Renal pelvis (tissue), 4 donors: ENCODE measurements around the gene UTS2R. TPM values are rescaled to one million over a fixed set of nuclear protein-coding genes. Genes with fewer than 3 reads are reported as not detected.
"Not testable (repeated sequence)": the region's sequence is repeated elsewhere in the genome, so short reads cannot be mapped to it uniquely, and the experiment has no call there.

Experiments used
- DNase-seq: peaks from one replicate; pipeline ENCODE4 v3.0.0-alpha.2; 2013
- polyA plus RNA-seq, 3 donors: library from polyadenylated mRNA; unstranded; fragments of 120-200 nt; gene quantifications; one replicate each; pipeline ENCODE4 v1.2.1, GENCODE V29; 2013; ENCODE audit not compliant: insufficient read length in 3 of 3

UTS2R gene
- polyA plus RNA-seq, 3 donors, result 0.71 to 0.91 (median 0.75) TPM

DNA sequence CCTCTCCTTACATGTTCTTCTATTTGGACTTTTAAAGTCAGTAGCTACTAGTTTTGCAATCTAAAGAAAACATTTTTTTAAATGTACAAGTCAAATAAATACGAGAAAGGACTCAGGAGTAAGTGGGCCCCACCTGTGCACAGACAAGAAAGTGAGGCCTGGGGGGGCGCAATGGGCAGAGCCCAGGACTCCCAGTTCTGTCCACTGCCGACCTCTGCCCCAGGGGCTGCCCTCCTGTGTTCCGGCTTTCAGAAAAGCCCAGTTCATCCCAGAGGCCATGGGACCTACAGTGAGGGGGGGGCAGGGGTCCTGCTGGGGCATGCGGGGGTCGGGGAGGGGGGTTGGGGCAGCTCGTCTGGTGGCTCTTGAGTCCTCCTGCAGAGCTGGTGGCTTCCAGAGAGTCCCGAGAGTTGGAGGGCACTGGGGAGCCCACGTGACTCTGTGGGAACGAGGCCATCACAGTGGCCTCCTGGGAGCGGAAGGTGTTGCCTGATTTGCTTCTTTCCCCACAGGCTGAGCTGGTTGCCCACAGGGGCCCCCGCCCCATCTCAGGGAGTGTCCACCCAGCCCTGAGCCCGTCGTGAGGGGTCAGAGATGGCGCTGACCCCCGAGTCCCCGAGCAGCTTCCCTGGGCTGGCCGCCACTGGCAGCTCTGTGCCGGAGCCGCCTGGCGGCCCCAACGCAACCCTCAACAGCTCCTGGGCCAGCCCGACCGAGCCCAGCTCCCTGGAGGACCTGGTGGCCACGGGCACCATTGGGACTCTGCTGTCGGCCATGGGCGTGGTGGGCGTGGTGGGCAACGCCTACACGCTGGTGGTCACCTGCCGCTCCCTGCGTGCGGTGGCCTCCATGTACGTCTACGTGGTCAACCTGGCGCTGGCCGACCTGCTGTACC, 2.4 kb downstream of the UTS2R start:
- no peak for DNase-seq

DNA sequence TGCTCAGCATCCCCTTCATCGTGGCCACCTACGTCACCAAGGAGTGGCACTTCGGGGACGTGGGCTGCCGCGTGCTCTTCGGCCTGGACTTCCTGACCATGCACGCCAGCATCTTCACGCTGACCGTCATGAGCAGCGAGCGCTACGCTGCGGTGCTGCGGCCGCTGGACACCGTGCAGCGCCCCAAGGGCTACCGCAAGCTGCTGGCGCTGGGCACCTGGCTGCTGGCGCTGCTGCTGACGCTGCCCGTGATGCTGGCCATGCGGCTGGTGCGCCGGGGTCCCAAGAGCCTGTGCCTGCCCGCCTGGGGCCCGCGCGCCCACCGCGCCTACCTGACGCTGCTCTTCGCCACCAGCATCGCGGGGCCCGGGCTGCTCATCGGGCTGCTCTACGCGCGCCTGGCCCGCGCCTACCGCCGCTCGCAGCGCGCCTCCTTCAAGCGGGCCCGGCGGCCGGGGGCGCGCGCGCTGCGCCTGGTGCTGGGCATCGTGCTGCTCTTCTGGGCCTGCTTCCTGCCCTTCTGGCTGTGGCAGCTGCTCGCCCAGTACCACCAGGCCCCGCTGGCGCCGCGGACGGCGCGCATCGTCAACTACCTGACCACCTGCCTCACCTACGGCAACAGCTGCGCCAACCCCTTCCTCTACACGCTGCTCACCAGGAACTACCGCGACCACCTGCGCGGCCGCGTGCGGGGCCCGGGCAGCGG, 3.2 kb downstream of the UTS2R start:
- no peak for DNase-seq

DNA sequence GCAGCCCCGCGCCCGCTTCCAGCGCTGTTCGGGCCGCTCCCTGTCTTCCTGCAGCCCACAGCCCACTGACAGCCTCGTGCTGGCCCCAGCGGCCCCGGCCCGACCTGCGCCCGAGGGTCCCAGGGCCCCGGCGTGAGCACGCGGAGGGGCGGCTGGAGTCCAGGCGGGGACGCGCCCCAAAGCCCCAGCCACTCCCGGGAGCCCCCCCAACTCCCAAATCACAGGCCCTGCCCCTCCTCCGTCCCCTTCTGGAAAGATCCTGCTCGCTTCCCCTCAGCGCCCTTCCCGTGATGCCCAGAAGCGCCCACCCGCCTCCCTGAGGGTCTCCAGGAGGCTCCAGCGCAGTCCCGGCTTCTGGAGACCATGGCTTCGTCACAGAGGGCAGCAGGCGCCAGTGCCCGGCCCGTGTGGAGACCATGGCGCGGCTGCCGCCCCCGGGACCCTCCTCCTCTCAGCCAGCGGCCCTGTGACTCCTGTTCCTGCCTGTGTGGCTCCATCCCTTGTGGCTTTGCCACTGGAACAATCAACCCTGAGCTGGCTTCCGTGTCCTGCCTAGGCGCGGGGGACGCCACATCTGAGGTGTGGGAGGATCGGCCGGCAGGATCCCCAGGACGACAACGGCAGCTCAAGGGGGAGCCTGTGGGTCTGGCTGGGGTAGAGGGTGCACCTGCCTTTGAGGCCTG, 3.9 kb downstream of the UTS2R start:
- DNase-seq, result no peak

DNA sequence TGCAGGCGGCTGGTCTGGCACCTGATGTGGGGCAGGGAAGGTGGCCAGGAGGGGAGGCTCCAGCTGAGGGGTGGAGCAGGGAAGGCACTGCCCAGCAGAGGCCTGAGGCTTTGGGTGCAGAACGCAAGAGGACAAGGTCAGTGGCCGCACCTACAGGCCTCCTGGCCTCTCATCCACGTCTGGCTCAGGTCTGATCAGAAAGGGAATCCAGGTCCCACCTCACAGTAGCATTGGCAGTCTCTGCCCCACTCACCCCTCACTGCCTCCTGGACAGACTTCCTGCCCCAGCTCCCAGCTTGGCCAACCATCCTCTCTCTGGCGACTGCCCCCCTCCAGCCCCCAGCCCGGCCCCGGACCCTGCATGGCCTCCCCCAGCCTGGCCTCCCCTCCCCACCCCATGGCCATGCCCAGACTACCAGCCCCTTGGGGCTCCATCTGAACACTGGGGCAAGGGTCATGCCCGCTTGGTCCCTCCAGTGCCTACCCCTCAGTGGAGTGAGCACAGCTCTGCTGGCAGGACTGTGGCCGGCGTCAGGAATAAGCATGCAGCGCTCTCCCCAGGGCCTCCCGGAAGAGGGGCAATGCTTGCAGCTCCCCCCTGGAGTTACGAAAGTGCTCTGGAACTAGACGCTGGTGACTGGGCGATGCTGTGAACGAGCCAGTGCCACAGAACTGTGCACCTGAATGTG, 4.6 kb downstream of the UTS2R start:
- no peak for DNase-seq

DNA sequence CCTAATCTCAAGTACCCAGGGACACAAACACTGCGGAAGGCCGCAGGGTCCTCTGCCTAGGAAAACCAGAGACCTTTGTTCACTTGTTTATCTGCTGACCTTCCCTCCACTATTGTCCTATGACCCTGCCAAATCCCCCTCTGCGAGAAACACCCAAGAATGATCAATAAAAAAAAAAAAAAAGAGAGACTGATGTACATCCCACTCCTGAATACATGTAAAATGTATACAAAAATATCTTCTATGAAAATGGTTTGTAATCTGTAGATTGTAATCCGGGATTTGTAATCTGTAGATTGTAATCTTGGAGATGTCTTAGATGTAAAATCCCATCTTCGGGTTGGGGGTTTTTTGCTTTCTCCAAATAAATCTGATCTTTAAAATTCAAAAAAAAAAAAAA, 5.7 kb downstream of the UTS2R start:
- not testable (repeated sequence) for DNase-seq

DNA sequence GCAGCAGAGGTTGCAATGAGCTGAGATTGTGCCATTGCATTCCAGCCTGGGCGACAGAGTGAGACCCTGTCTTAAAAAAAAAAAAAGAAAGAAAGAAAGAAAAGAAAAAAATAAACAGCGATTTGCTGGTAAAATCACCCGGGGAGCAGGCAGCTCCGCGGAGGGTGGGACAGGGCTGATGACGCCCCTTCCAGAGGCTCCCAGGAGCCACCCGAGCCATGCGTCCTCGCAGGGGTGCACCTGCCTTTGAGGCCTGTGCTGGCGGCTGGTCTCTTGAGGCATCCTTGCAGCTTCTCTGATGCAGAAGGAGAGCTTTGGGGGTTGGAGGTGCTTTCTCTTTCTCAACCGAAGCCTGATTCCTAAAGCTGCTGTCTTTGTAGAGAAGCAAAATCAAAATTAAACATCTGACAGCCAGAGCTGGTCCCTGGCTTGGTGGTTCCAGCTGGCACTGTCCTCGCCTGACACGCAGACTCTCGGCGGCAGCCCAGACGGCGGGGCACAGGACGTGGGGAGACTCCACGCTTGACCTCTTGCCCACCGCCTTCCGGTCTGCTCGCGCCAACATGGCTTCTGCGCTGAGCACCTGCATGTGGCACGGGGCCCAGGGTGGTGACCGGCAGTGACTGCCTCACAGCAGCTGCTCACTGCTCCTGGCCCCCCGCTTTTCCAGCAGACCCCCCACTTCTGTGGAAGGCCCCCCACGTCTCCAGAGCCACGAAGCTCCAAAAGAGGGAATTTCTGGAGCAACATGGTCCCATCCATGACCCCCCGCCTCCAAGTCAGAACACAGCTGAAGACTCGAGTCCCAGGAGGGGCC, 6.6 kb downstream of the UTS2R start:
- no peak for DNase-seq

DNA sequence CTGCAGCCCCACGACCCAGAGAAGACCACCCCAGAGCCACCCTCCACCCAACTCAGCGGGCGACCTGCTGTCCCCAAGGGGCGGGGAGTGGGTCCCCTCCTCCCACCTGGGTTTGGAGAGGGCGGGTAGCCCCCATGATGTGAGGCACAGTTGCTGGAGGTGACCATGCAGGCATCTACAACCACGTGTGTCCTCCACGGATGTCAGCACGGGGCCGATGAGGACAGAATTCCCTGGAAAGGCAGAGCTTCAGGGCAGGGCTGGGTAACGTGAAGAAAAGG, 7.1 kb downstream of the UTS2R start:
- no peak for DNase-seq

DNA sequence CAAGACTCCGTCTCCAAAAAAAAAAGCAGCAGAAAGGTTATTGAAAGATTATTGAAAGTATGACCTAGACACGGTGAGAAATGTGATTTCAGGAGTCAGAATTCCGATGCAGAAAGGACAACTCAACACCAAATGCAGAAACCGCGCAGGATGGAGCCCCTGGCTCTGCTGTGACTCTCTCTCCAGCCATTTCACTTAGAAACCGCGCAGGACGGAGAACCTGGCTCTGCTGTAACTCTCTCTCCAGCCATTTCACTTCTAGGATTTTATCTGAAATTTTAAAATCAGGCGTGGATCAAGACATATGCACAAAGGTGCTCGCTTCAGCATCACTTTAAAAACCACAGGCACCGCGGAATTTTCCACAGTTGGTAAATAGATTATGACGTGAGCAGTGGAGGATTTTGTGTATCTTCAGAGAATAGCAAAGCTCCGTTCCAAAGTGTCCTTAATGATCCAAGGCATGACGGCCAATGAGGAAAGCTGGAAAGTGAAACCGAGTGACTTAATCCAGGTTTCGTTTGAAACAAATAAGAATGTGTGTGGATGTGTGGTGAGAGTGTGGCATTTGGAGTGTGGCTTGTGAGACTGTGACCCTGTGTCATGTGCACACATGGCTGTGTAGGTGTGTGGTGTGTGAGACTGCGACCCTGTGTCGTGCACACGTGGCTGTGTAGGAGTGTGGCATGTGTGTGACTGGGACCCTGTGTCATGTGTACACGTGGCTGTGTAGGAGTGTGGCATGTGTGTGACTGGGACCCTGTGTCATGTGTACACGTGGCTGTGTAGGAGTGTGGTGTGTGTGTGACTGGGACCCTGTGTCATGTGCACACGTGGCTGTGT, 9.5 kb downstream of the UTS2R start:
- no peak for DNase-seq

DNA sequence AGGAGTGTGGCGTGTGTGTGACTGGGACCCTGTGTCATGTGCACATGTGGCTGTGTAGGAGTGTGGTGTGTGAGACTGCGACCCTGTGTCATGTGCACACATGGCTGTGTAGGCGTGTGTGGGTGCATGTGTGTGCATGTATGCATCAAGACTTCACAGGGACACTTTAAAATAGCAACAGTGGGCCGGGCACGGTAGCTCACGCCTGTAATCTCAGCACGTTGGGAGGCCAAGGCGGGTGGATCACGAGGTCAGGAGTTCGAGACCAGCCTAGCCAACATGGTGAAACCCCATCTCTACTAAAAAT, 10.1 kb downstream of the UTS2R start:
- DNase-seq, result not testable (repeated sequence)

DNA sequence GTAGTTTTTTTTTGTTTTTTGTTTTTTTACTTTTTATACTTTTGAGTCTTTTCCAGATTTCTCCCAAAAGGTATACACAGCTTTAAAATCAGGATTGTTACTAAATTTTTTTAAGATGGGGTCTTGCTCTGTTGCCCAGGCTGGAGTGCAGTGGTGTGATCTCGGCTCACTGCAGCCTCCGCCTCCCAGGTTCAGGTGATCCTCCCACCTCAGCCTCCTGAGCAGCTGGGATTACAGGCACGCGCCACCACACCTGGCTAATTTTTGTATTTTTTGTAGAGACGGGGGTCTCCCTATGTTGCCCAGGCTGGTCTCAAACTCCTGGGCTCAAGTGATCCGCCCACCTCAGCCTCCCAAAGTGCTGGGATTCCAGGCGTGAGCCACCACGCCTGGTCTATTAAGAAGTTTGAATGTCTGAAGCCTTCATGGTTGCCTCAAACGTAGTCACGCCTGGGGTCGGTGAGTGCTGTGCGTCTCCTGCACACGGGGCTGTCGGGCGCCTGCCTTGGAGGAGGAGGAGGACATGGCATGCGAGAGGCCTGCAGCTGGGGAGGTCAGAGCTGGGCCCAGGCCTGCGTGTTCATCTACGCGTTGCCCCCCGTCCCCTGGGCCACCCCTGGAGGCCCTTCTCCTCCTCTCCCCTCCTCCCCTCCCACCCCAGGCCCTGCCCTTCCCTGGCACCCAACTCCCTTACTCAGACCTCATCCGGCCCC, 10.8 kb downstream of the UTS2R start:
- DNase-seq, result not testable (repeated sequence)

DNA sequence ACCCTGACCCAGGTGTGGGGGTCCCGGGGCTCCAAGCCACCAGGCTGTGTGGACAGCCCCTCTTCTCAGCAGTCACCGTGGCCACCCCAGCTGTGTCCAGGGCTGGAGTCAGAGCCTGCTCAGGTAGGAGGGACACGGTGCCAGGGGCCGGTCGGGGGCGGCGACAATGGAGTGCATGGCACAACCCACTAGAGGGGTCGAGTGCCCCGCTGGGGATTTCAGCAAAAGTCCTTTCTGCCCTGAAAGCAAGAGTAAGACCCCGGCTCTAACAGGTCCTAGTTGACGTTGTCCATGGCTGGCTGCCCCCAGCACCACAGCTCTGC, 11.3 kb downstream of the UTS2R start:
- DNase-seq, result no peak

DNA sequence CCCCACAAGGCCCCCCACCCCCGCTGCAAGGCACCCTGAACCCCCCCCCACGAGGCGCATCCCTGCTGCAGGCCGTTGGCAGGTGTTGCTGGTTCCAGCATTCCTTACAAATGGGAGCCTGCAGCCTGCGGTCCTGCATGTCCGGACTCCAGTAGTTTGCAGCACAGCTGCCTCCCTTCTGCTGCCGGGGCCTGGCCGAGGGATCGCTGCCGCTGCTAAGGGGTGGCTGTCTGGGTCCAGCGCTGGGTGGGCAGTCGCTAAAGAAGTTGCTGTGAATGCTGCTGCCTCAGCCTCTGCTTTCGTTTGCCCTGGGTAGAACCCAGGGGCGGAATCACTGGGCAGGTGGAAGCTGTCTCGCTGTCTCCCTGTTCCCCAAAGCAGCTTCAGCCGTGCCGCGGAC, 11.8 kb downstream of the UTS2R start:
- DNase-seq, result no peak

DNA sequence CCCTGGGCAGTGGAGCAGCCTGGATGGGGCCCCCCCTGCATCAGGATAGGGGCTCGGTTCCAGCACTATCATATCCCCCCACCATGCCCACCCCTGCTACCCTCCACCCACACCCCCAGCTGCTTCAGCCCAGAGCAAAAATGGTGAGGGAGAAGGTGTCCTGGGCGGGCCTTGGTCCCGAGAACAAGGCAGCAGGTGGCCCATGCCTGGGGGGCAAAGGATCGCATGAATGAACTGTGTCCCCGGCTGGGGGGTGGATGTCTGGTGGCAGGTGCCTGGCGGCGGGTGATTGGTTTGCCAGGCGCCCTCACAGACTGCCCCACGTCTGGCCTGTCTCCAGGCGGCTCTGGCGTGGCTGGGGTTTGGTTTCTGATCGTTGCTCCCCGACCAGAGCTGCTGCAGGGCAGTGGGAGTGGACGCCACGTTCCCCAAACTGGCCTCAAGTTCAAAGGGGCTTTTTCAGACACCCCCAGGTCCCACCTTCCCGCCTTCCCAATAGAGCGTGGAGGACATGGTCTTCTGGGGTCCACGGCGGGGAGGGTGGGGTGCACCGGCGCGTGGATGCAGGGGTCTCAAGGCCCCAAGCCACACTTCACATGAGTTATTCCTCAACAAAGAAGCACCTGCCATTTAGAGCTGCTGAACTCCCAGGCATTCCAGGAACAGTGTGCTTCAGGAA, 12.6 kb downstream of the UTS2R start:
- no peak for DNase-seq

DNA sequence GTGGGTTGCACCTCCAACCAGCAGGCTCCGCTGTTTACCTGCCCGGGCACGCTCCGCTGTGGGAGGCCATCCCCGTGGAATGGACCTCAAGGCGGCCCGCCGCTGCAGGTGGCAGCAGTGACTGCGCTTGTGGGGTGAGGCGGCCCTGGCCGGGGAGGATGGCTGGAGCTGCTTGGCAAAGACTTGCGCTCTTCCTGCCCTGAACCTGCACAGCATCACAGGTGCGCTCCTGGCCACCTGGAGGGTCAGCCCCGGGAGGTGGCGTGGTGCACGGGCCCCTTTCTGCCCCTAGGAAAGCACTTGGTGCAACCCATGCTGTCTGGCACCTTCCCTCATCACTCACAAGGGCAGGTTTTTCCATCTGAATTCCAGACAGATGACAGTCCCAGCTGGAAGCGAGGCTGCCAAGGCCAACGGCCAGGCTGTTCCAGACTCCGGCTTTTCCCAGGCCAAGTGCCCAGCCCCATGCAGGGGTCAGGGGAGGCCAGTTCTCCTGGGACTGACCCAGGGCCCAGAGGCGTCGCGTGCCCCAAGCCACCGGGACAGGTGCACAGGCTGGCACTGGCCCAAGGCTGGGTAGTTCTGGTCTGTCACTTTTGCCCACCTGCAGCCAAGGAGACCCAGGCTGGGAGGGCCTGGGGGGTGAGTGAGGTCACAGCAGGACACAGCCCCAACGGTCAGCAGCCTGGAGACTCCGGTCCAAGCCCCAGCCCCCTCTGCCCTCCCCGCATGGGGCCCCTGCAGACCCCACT, 13.3 kb downstream of the UTS2R start:
- DNase-seq, result no peak

DNA sequence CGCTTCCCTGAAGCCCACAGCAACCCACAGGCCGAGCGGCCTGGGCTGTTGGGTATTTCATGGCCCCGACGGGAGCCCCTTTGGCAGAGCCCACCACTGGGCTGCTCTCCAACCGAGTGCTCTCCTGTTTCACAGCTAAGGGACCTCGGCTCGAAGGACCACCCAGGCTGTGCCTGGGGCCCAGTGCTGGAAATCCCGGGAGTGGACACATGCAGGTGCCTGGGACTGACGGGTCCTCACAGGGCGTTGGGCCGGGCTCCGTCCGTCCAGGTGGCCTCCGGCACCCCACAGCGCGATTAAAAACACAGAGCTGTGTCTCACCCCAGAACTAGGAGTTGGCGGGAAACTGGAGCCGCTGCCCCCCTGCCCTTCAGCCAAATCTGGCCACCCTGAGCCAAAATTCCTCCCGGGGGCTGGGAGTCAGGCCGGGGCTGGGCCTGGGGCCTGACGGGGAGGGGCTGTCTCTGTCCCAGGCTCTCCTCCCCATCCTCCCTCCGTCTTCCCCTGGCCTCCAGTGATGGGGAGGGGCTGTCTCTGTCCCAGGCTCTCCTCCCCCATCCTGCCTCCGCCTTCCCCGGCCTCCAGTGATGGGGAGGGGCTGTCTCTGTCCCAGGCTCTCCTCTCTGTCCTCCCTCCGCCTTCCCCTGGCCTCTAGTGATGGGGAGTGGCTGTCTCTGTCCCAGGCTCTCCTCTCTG, 14.1 kb downstream of the UTS2R start:
- no peak for DNase-seq

DNA sequence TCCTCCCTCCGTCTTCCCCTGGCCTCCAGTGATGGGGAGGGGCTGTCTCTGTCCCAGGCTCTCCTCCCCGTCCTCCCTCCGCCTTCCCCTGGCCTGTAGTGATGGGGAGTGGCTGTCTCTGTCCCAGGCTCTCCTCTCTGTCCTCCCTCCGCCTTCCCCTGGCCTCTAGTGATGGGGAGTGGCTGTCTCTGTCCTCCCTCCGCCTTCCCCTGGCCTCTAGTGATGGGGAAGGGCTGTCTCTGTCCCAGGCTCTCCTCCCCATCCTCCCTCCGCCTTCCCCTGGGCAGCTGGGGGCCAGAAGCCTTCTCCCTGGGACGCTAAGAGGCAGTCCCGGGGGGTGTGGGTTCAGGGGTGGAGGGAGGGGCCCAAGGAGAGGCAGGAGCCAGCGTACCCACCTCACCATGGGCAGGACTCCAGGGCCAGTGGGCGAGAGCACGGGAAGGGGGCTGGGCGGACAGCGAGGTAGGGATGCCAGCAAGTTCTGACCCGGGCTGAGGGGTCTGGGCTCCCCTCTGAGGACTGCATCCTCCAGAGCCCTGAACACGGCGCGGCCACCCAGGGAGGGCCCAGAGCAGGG, 14.8 kb downstream of the UTS2R start:
- no peak for DNase-seq

DNA sequence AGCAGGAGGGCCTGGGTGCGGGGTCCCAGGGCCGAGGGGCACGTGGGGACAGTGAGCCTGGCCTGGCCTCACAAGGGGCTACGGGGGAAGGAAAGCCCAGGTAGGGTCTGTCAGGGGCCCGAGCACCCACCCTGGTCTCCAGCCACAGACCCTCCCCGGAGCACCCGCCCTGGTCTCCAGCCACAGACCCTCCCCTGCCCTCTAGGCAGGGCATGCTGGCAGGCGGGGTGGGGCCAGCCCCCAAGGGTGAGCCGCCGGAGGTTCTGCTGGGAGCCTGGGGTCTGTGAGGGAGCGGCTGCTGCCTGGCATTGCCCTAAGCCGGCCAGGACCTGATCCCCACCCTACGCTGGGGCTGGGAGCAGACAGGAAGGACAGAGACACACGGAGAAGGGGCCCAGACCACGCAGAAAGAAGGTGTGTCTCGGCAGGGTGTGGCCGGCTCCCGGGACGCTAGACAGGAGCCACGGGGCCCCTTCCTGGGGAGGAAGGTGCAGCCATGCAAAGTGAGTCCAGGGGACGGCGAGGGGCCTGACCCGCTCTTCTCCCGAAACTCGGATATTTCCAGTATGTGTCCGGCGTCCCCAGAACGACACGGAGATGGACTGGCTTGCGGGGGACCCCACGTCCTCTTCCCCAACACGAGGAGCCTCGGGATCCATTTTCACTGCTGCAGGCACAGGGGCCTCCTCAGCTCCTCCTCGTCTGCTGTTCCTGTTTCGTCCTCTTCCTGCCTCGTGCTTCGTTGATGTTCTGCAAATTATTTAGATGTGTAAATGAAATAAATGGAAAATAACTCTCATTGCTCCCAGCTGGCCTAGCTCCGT, 15.5 kb downstream of the UTS2R start:
- no peak for DNase-seq
